Measurements from ENCODE around the gene NUP93.

DNA sequence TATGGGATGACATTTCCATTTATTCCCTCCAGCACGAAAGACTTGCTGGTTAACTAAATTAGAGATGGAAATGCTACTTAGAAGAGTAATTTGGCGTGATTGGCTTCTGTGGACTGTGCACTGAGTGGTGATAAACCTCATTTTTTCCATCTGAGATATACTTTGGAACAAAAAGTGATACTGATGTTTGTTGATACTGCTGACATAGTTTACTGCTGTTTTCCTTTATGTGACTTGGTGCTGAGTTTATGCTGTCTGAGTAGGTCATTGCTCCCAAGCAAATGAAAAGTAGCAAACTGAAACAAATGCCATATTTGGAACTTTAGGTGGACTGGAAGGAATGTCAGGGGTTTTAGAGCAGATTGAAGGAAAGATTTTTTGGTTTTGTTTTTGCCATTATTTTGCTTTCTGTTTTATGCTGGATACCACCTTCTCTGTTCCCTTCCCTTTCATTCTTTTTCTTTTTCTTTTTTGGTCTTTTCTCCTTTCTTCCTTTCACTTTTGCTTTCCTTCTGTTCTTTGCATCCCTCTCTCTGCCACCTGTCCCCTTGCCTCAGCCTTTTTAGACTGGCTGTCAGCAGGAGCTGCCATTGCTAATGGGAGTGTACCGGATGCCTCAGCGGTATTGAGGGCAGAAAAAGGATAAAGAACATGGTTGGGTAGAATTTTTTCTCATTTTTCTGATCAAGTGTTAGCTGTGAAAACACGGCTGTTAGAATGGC is 41.8 kb downstream of the NUP93 start:
- TF ChIP-seq, protein P1, sequence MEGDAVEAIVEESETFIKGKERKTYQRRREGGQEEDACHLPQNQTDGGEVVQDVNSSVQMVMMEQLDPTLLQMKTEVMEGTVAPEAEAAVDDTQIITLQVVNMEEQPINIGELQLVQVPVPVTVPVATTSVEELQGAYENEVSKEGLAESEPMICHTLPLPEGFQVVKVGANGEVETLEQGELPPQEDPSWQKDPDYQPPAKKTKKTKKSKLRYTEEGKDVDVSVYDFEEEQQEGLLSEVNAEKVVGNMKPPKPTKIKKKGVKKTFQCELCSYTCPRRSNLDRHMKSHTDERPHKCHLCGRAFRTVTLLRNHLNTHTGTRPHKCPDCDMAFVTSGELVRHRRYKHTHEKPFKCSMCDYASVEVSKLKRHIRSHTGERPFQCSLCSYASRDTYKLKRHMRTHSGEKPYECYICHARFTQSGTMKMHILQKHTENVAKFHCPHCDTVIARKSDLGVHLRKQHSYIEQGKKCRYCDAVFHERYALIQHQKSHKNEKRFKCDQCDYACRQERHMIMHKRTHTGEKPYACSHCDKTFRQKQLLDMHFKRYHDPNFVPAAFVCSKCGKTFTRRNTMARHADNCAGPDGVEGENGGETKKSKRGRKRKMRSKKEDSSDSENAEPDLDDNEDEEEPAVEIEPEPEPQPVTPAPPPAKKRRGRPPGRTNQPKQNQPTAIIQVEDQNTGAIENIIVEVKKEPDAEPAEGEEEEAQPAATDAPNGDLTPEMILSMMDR (conservative IDR thresholded peaks at IDR 0.05; ENCODE audit: low read length) = no peak
- TF ChIP-seq EZH2phosphoT487 (IDR thresholded peaks at IDR 0.05; ENCODE audit: borderline replicate concordance) = no peak

All from Loucy (cell line).